ENCODE results near the gene C22orf23.

GRCh38 chr22:37953437-37954179 lies at the start of gene C22orf23, which contains the start of gene POLR2F:
- TF ChIP-seq CTCF (IDR thresholded peaks at IDR 0.05) (no peak), POLR2A (IDR thresholded peaks at IDR 0.05) (peak; percentile 47 to 73)

Data from Peyer's patch (tissue), 4 donors.